Hematopoietic multipotent progenitor cell treated with erythropoietin and hydrocortisone succinate and interleukin-3 and kit ligand, for 17 days (in vitro differentiated cells): ENCODE measurements around the gene PAPLN.

Source experiments
- DNase-seq: peaks from one replicate; pipeline ENCODE4 v3.0.0-alpha.2; 2015; ENCODE audit warnings: low spot score

PAPLN gene

GRCh38 chr14:73261520-73262426 lies 24.5 kb downstream of the PAPLN start:
- DNase-seq: no peak

GRCh38 chr14:73262427-73263183 lies 25.3 kb downstream of the PAPLN start:
- DNase-seq: no peak

GRCh38 chr14:73263606-73264005 lies 26.3 kb downstream of the PAPLN start:
- DNase-seq: no peak

- no peak for DNase-seq
These were observed 27.0 kb downstream of the PAPLN start for GRCh38 chr14:73264080-73264884.

DNA sequence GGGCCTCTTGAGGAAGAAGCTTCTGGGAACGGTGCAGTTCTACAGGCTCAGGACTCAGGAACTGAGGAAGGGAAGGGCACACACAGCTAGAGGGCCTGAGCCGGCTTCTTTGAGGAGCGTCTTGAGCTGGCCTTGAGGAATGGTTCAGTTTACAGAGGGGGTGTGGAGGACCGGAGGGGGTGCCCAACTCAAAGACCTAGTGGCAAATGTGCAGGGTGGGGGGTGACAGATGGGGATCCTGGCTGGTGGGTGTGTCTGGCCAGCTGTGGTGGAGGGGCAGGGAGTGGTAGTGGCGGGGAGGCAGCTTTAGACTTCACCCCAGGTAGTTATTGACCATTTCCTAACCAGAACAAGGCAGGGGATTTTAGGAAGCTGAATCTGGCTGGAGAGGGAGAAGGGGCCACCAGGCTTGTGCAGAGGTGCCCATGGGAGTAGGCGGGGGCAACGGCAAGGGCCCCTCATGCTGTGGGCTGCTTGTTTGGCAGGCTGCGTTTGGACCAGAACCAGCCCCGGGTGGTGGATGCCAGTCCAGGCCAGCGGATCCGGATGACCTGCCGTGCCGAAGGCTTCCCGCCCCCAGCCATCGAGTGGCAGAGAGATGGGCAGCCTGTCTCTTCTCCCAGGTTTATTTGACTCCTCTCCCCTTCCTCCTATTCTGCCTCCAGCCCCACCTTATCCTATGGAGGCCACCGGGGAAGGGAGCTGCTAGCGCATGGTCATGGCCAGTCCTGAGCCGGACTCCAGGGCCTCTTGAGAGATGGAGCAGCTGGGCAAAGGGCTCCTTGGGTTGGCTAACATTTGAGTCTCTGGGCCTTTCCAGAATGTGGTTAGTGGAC lies 27.8 kb downstream of the PAPLN start:
- DNase-seq: no peak

DNA sequence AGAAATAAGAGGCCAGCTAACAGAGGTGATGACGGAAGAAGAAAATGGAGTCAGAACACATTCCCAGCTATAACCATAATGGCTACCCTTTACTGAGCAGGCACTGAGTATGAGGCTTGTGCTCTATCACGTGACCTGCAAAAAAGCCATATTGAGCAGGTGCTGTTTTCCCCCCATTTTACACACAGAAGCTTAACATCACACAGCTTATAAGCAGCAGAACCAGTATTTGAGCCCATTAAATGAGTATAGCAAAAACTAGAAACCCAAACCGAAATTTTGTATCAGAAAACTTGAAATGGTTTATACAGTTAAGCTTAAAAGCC lies 28.4 kb downstream of the PAPLN start:
- DNase-seq: no peak

DNA sequence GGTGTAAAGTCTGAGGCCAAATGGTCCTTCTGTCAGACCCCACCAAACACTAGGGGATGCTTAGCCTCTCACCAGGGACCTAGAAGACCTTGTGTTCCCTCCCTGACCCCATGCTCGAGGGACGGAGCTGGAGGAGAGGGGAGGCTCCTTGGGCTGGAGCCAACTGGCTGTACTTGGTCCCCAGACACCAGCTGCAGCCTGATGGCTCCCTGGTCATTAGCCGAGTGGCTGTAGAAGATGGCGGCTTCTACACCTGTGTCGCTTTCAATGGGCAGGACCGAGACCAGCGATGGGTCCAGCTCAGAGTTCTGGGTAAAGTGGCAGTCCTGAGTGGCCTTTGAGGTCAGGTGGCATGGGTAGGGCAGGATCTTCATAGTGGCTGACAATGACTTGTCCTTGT lies 29.0 kb downstream of the PAPLN start:
- DNase-seq: no peak

- no peak for DNase-seq
These were observed 30.2 kb downstream of the PAPLN start for GRCh38 chr14:73267474-73267873.

DNA sequence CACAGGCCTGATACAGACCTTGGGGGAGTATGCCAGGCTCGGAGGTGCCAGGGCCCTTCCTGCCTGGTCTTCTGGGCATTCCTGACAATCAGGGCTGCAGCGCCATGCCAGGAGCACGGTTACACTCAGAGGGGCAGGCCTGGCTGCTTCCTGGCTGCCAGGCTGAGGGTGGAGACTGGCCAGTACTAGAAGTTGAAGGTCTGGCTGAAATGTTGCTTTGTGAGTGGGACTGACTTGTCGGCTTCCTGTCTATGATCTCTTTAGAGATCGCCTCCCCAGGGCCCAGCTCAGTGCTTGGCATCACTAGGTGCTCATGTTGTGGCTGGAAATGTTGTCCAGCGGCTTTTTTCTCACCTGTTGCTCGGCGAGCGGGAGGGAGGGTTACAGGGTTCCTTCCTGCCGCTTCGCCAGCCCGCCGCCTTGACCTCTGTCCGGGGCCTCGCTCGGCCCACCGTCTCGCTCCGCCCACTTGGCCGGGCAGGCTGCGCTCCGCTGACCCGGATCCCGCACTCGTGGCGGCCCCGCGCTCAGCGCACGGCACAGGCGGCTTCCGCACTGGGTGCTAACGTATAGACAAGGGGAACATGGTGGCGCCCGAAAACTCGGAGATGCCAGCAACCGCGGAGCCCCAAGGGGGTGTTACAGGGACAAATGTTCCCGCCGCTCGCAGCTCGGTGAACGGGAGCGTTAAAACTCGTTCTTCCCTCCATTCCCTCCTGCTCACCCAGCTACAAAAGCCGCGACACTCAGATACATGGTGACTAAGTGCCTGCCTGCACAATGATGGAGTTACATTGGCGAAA lies 32.6 kb downstream of the PAPLN start:
- no peak for DNase-seq

DNA sequence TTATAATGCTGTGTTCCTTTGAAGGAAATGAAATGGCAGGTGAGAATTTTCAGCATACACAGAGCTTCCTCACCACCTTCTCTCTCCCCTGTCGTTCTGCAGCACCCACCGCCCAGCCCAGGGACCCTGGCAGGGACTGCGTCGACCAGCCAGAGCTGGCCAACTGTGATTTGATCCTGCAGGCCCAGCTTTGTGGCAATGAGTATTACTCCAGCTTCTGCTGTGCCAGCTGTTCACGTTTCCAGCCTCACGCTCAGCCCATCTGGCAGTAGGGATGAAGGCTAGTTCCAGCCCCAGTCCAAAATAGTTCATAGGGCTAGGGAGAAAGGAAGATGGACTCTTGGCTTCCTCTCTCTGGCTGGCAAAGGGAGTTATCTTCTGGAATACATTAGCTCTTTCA lies 35.1 kb downstream of the PAPLN start:
- DNase-seq: no peak

DNA sequence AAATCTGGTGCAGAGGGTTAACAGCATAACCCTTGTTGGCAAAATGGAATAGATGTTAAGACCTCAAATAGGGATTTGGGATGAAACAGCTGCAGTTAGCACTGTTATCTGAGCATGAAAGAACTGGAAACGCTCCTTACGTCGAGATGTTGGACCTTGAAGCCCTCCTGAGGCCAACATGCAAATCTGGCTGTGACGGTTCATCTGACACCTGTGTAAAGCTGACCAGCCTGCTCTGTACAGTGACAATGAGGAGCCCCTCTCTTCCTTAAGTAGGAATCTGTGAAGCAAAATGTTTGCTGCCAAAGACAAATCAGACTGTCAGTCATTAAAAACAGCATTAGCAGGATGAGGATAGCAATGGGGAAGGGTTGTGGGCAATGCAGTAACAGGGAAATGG lies 36.5 kb downstream of the PAPLN start:
- DNase-seq: no peak

DNA sequence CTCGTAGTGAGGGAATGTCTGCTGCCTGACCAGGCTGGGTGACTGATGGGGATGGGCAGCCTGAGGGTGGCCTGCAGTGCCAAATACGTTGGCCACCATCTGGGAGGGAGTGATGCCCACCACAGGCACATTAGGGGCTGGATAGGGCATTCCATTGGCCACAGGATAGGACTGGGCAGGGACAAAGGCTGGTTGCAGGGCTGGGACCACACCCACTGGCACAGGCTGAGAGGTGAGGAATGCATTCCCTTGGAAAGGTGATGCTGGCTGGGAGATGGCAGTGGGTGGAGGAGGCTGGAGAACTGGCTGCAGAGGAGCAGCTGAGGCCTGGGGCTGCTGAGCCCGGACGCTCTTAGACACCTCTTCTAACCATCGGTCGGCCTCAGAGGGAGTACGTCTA lies 39.5 kb downstream of the PAPLN start:
- DNase-seq: no peak

DNA sequence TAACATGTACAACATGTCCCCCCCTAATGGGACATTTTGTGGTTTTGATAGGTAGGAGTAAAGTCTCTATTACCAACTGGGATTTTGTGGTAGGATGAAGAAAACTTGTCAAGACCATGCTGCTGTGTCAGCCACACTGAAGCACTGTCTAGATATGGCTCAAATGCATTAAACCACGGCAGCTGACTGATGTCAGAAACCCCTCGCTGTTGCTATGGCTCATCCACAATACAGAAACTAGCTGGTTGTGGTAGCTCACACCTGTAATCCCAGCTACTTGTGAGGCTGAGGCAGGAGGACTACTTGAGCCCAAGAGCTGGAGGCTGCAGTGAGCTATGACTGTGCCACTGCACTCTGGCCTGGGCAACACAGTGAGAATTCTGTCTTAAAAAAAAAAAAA lies 40.1 kb downstream of the PAPLN start:
- DNase-seq: no peak

DNA sequence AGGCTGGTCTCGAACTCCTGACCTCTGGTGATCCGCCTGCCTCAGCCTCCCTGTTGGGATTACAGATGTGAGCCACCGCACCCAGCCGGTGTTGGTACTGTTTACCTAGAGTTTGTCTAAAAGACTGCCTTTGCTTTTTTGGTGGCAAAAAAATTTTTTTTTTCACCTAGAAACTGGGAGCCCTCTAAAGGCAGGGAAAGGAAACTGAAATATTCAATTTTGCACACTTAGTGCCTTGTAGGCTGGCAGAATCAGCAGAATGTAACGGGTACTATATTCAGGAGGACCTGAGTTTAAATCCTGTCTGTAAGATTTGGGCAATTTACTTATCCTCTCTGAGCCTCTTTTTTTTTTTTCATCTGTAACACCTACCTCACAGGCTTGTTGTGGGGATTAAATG lies 43.6 kb downstream of the PAPLN start:
- no peak for DNase-seq

- no peak for DNase-seq
These were observed 46.5 kb downstream of the PAPLN start for GRCh38 chr14:73283608-73284379.

DNA sequence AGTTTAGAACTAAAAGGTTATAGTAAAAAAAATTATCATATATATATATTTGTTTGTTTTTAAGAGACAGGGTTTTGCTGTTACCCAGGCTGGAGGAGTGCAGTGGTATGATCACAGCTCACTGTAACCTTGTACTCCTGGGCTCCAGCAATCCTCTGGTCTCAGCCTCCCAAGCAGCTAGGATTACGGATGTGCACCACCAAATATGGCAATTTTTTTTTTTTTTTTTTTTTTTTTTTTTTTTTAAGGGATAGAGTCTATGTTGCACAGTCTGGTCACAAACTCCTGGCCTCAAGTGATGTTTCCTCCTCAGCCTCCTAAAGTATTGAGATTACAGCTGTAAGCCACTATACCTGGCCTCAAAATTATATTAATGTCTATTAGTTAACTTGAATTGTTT lies 48.7 kb downstream of the PAPLN start:
- no peak for DNase-seq

GRCh38 chr14:73286598-73286997 lies 49.3 kb downstream of the PAPLN start:
- no peak for DNase-seq

GRCh38 chr14:73287071-73287470 lies 49.8 kb downstream of the PAPLN start:
- DNase-seq: no peak

DNA sequence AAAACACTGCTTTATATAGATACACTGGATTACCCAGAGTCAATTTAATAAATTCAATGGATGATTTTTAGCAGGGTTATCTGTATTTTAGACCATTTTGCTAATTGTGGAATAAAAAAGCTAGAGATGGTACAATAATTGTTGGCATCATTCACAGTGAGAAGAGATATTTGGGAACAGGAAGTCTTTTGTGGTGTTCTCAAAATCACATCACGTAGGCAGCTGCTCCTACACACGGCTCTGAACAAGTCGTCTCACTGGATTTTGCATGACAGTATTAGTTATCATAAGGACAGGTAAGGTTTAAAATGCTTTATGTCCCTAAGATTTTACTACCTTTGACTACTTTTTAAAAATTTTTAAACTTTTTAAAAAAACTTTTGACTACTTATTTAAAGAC lies 52.0 kb downstream of the PAPLN start:
- DNase-seq: no peak

DNA sequence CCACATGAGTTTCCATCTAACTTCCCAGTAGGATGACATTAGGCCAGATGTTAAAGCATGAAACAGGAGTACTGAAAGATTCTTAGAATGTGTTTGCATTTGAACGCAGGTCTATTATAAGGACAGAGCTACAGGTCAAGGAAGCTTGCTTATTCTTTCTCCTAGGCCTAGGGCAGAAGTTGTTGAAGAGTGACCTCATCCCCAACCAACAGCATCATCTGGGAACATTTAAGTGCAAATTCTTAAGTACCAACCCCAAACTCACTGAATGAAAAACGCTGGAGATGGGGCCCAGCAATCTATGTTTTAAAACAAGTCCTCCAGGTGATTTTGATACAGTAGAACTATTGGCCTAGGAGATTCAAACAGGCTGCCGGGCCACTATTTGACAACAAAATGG lies 52.4 kb downstream of the PAPLN start:
- DNase-seq: no peak
